ENCODE results near the gene ADSL. TPM values are rescaled to one million over a fixed set of nuclear protein-coding genes. Genes with fewer than 3 reads are reported as not detected.

Gene ADSL
- total and polyA plus RNA-seq, 2 of the 4 experiments (the other 2 are of a cell fraction), result 93.6 to 229 TPM

GRCh38 chr22:40310081-40310767 is 36.1 kb upstream of the ADSL start:
- Histone ChIP-seq H2BK120ac (ENCODE audit: low read depth, low read length) (peak overlapping the region; percentile 32; the same call in 1 of the 2 replicates), H3K4me3 (ENCODE audit: insufficient read depth, low read depth, low read length) (peak overlapping the region; percentile 4; the same call in 1 of the 2 replicates), H3K9me3 (ENCODE audit: control insufficient read depth, insufficient read depth, low read length) (no peaks in the 10 kb centered on the region), H4K5ac (ENCODE audit: low read depth, low read length) (no peak overlapping the region), H3K27ac (ENCODE audit: insufficient read depth, low read length) (peak overlapping the region; percentile 19; the same call in 1 of the 2 replicates), H2BK15ac (ENCODE audit: low read depth, low read length) (no peak overlapping the region; the same call in 2 of the 3 replicates), H3K56ac (ENCODE audit: extremely low read depth, insufficient read depth, low read length) (peak overlapping the region; percentile 81), H3K4me1 (ENCODE audit: control insufficient read depth, insufficient read depth, low read length) (peaks cover 10% of the 10 kb centered on the region), H3K27me3 (ENCODE audit: control insufficient read depth, insufficient read depth, low read length) (no peaks in the 10 kb centered on the region), H3K23ac (ENCODE audit: low read depth, low read length) (peak overlapping the region; percentile 51; the same call in 1 of the 2 replicates), H4K8ac (ENCODE audit: low read depth in 2 of 2, low read length in 2 of 2) (peak overlapping the region in 1 of 2 experiments; percentile 33; a peak in 2 of 4 replicates), H4K20me1 (ENCODE audit: insufficient read depth, low read length) (peaks cover 7% of the 10 kb centered on the region; the same call in 1 of the 2 replicates), H3K9ac (ENCODE audit: low read depth, low read length) (no peak overlapping the region), H4K91ac (ENCODE audit: insufficient read depth, low read depth, low read length) (no peak overlapping the region), H3K9me1 (ENCODE audit: insufficient read depth, low read length) (peaks cover 17% of the 10 kb centered on the region), H3K4ac (ENCODE audit: low read depth, low read length) (peak overlapping the region; percentile 68; the same call in 1 of the 2 replicates), H2AK9ac (replicated peaks; ENCODE audit: low read depth, low read length, poor library complexity) (no peak overlapping the region), H2BK20ac (ENCODE audit: low read depth, low read length) (no peak overlapping the region; the same call in 1 of the 2 replicates), H3K36me3 (ENCODE audit: control insufficient read depth, insufficient read depth, low read length) (peaks cover 31% of the 10 kb centered on the region), H3K4me2 (ENCODE audit: low read depth, low read length) (peak overlapping the region; percentile 74), H2AFZ (replicated peaks; ENCODE audit: low read length, poor library complexity) (no peak overlapping the region), H3K18ac (ENCODE audit: low read depth, low read length) (peak overlapping the region; percentile 19; the same call in 1 of the 2 replicates), H3K79me1 (ENCODE audit: low read depth in 1 of 2, low read length in 2 of 2) (peaks cover 0 to 29% of the 10 kb centered on the region in 2 experiments; a peak in 2 of 4 replicates), H2AK5ac (ENCODE audit: low read depth, low read length) (no peak overlapping the region), H2BK5ac (ENCODE audit: low read depth, low read length, poor library complexity, severe bottlenecking) (peak overlapping the region; percentile 87), H3K14ac (replicated peaks; ENCODE audit: low read depth, low read length) (peak overlapping the region; percentile 35)
- 25% methylated on average over 4 of the region's 9 CpGs; no CpG with 5 or more reads in 1 of the 2 experiments for WGBS, 2 experiments (ENCODE audit: extremely low coverage in 2 of 2, insufficient read length in 1 of 2)
- ChIA-PET CTCF (no interaction called here), POLR2A (ENCODE audit: unreplicated experiment) (no interaction called here)
- in situ Hi-C loops (cut with MboI; ENCODE audit: low sequenced_read_pairs), result no loop called here
- DNase-seq (peak; percentile 93), ATAC-seq (ENCODE audit: low read depth) (peak; percentile 95)
- dilution Hi-C loops (cut with HindIII; ENCODE audit: low sequenced_read_pairs, unreplicated experiment), result no loop called here
- intact Hi-C loops (cut with micrococcal nuclease), result loop anchor here (5.0 kb wide), 1 partner anchor 37 kb away; the partner anchor contains the start of gene ADSL
- BruUV-seq (replicated peaks), result no TSS peak
- TF ChIP-seq, protein P1, sequence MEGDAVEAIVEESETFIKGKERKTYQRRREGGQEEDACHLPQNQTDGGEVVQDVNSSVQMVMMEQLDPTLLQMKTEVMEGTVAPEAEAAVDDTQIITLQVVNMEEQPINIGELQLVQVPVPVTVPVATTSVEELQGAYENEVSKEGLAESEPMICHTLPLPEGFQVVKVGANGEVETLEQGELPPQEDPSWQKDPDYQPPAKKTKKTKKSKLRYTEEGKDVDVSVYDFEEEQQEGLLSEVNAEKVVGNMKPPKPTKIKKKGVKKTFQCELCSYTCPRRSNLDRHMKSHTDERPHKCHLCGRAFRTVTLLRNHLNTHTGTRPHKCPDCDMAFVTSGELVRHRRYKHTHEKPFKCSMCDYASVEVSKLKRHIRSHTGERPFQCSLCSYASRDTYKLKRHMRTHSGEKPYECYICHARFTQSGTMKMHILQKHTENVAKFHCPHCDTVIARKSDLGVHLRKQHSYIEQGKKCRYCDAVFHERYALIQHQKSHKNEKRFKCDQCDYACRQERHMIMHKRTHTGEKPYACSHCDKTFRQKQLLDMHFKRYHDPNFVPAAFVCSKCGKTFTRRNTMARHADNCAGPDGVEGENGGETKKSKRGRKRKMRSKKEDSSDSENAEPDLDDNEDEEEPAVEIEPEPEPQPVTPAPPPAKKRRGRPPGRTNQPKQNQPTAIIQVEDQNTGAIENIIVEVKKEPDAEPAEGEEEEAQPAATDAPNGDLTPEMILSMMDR (conservative IDR thresholded peaks at IDR 0.05; ENCODE audit: low read depth, low read length), result no peak
- TF ChIP-seq MAFK (IDR thresholded peaks at IDR 0.05; ENCODE audit: low read depth, low read length), result no peak
- TF ChIP-seq MXI1 (IDR thresholded peaks at IDR 0.05; ENCODE audit: borderline replicate concordance, low read depth, low read length), result no peak; the same call in 1 of the 2 replicates
- TF ChIP-seq FOS (IDR thresholded peaks at IDR 0.05; ENCODE audit: low read depth, low read length), result no peak
- 0 out of 2 replicates have a peak, but pooled peaks have one; percentile 32 for TF ChIP-seq CEBPB (IDR thresholded peaks at IDR 0.05; ENCODE audit: low read depth, low read length)
- TF ChIP-seq, protein P2, sequence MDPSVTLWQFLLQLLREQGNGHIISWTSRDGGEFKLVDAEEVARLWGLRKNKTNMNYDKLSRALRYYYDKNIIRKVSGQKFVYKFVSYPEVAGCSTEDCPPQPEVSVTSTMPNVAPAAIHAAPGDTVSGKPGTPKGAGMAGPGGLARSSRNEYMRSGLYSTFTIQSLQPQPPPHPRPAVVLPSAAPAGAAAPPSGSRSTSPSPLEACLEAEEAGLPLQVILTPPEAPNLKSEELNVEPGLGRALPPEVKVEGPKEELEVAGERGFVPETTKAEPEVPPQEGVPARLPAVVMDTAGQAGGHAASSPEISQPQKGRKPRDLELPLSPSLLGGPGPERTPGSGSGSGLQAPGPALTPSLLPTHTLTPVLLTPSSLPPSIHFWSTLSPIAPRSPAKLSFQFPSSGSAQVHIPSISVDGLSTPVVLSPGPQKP (IDR thresholded peaks at IDR 0.05; ENCODE audit: borderline replicate concordance, low read depth, low read length), result no peak
- TF ChIP-seq, protein P3, sequence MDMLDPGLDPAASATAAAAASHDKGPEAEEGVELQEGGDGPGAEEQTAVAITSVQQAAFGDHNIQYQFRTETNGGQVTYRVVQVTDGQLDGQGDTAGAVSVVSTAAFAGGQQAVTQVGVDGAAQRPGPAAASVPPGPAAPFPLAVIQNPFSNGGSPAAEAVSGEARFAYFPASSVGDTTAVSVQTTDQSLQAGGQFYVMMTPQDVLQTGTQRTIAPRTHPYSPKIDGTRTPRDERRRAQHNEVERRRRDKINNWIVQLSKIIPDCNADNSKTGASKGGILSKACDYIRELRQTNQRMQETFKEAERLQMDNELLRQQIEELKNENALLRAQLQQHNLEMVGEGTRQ (IDR thresholded peaks at IDR 0.05; ENCODE audit: low read depth, low read length), result no peak
- no peak for TF ChIP-seq SMC3 (IDR thresholded peaks at IDR 0.05; ENCODE audit: low read depth, low read length)
- 0 out of 2 replicates have a peak, but pooled peaks have one; percentile 2 for TF ChIP-seq RAD21 (IDR thresholded peaks at IDR 0.05; ENCODE audit: low read length)
- no peak for TF ChIP-seq NFE2L2 (IDR thresholded peaks at IDR 0.05; ENCODE audit: low read depth, low read length)
- no peak for TF ChIP-seq MAZ (IDR thresholded peaks at IDR 0.05; ENCODE audit: borderline replicate concordance, low read depth, low read length)
- TF ChIP-seq RCOR1 (IDR thresholded peaks at IDR 0.05; ENCODE audit: insufficient replicate concordance, low read length), result no peak
- no peak for TF ChIP-seq CHD1 (IDR thresholded peaks at IDR 0.05; ENCODE audit: low read depth, low read length)
